ENCODE results near the gene CHFR.

CHFR gene

DNA sequence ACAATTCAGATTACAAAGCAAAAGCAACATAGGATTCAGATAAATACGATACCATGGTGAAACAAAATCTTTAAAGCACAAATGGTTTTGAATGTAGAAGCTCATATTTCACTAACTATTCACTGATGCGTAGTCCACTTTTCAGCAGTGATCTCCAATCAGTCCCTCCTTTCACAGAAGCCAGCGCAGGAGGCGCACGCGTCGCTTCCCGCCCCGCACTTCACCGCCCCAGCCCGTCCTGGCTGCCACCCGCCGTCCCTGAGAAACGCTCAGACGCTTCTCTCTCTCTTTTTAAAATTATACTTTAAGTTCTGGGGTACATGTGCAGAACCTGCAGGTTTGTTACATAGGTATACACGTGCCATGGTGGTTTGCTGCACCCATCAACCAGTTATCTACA is 19.8 kb upstream of the CHFR start:
- H2AFZ ChIP-seq (ENCODE audit: low read length), result no peak overlapping the region
- H3K27me3 ChIP-seq (ENCODE audit: insufficient read depth, low read length, poor library complexity, severe bottlenecking), result no peaks in the 10 kb centered on the region
- H3K9me2 ChIP-seq (replicated peaks; ENCODE audit: low read depth, low read length), result no peaks in the 10 kb centered on the region
- H3K9ac ChIP-seq (ENCODE audit: low read depth, low read length, poor library complexity, severe bottlenecking), result no peak overlapping the region
- no peaks in the 10 kb centered on the region for H4K20me1 ChIP-seq (ENCODE audit: insufficient read depth, low read length, poor library complexity, severe bottlenecking)
- no peak overlapping the region for H3K4me3 ChIP-seq (ENCODE audit: low read length, poor library complexity, severe bottlenecking)
- no peaks in the 10 kb centered on the region for H3K79me2 ChIP-seq (ENCODE audit: insufficient read depth, low read length)
- no peaks in the 10 kb centered on the region for H3K36me3 ChIP-seq (ENCODE audit: insufficient read depth, low read length)
- peaks cover 23% of the 10 kb centered on the region; the same call in 1 of the 2 replicates for H3K9me3 ChIP-seq (ENCODE audit: insufficient read depth, low read depth, low read length)
- no peaks in the 10 kb centered on the region for H3K4me1 ChIP-seq (ENCODE audit: insufficient read depth, low read length, poor library complexity, severe bottlenecking)
- H3F3A ChIP-seq (ENCODE audit: low read depth), result no peaks in the 10 kb centered on the region
- TF ChIP-seq CTCF (conservative IDR thresholded peaks at IDR 0.05; ENCODE audit: low read length) (no peak), EZH2phosphoT487 (IDR thresholded peaks at IDR 0.05; ENCODE audit: borderline replicate concordance) (no peak)
- no peak overlapping the region for H3K4me2 ChIP-seq (ENCODE audit: low read depth, low read length, poor library complexity, severe bottlenecking)

- H3K9me3 ChIP-seq (ENCODE audit: insufficient read depth, low read depth, low read length), result peaks cover 14% of the 10 kb centered on the region; the same call in 1 of the 2 replicates
- no peak overlapping the region for H3K4me2 ChIP-seq (ENCODE audit: low read depth, low read length, poor library complexity, severe bottlenecking)
- no peak overlapping the region for H3K9ac ChIP-seq (ENCODE audit: low read depth, low read length, poor library complexity, severe bottlenecking)
- H3K4me1 ChIP-seq (ENCODE audit: insufficient read depth, low read length, poor library complexity, severe bottlenecking), result no peaks in the 10 kb centered on the region
- no peaks in the 10 kb centered on the region for H4K20me1 ChIP-seq (ENCODE audit: insufficient read depth, low read length, poor library complexity, severe bottlenecking)
- H3K79me2 ChIP-seq (ENCODE audit: insufficient read depth, low read length), result no peaks in the 10 kb centered on the region
- no peaks in the 10 kb centered on the region for H3K27me3 ChIP-seq (ENCODE audit: insufficient read depth, low read length, poor library complexity, severe bottlenecking)
- no peak overlapping the region for H2AFZ ChIP-seq (ENCODE audit: low read length)
- TF ChIP-seq CTCF (conservative IDR thresholded peaks at IDR 0.05; ENCODE audit: low read length) (no peak), EZH2phosphoT487 (IDR thresholded peaks at IDR 0.05; ENCODE audit: borderline replicate concordance) (no peak)
- no peak overlapping the region for H3K4me3 ChIP-seq (ENCODE audit: low read length, poor library complexity, severe bottlenecking)
- no peaks in the 10 kb centered on the region for H3K36me3 ChIP-seq (ENCODE audit: insufficient read depth, low read length)
- no peaks in the 10 kb centered on the region for H3F3A ChIP-seq (ENCODE audit: low read depth)
- H3K9me2 ChIP-seq (replicated peaks; ENCODE audit: low read depth, low read length), result no peaks in the 10 kb centered on the region
These were observed 17.4 kb upstream of the CHFR start for GRCh38 chr12:132904718-132905328.

GRCh38 chr12:132899033-132899432 is 11.6 kb upstream of the CHFR start:
- H3K36me3 ChIP-seq (ENCODE audit: insufficient read depth, low read length), result no peaks in the 10 kb centered on the region
- H3F3A ChIP-seq (ENCODE audit: low read depth), result no peaks in the 10 kb centered on the region
- H3K79me2 ChIP-seq (ENCODE audit: insufficient read depth, low read length), result no peaks in the 10 kb centered on the region
- no peak for TF ChIP-seq CTCF (conservative IDR thresholded peaks at IDR 0.05; ENCODE audit: low read length)
- TF ChIP-seq EZH2phosphoT487 (IDR thresholded peaks at IDR 0.05; ENCODE audit: borderline replicate concordance), result no peak
- no peak overlapping the region for H3K4me3 ChIP-seq (ENCODE audit: low read length, poor library complexity, severe bottlenecking)
- H3K4me2 ChIP-seq (ENCODE audit: low read depth, low read length, poor library complexity, severe bottlenecking), result no peak overlapping the region
- no peaks in the 10 kb centered on the region for H4K20me1 ChIP-seq (ENCODE audit: insufficient read depth, low read length, poor library complexity, severe bottlenecking)
- no peak overlapping the region for H2AFZ ChIP-seq (ENCODE audit: low read length)
- H3K9me2 ChIP-seq (replicated peaks; ENCODE audit: low read depth, low read length), result no peaks in the 10 kb centered on the region
- no peak overlapping the region for H3K9ac ChIP-seq (ENCODE audit: low read depth, low read length, poor library complexity, severe bottlenecking)
- peaks cover 5% of the 10 kb centered on the region; the same call in 1 of the 2 replicates for H3K9me3 ChIP-seq (ENCODE audit: insufficient read depth, low read depth, low read length)
- no peaks in the 10 kb centered on the region for H3K4me1 ChIP-seq (ENCODE audit: insufficient read depth, low read length, poor library complexity, severe bottlenecking)
- no peaks in the 10 kb centered on the region for H3K27me3 ChIP-seq (ENCODE audit: insufficient read depth, low read length, poor library complexity, severe bottlenecking)

Measured in Loucy (cell line).